H1 (cell line): Measurements from ENCODE around the gene TECRL.

ENCODE experiments used
- ATF2 ChIP-seq: IDR thresholded peaks from 2 replicates; pipeline ENCODE4 v1.6.1; 2012; ENCODE audit warnings: low read length, inconsistent platforms
- CTCF ChIP-seq, 3 experiments: IDR thresholded peaks; 1 replicate in 2 of 3; 2 replicates in 1 of 3; pipeline versions ENCODE4 v1.5.1 to v1.6.1; 2011; ENCODE audit warnings: low read length in 3 of 3, mild to moderate bottlenecking in 3 of 3, inconsistent platforms in 2 of 3, low read depth in 1 of 3, moderate library complexity in 1 of 3; ENCODE audit not compliant: insufficient read depth in 1 of 3; ENCODE audit errors: control extremely low read depth in 1 of 3
- MAX ChIP-seq: IDR thresholded peaks from 2 replicates; pipeline ENCODE4 v1.6.1; 2012; ENCODE audit warnings: inconsistent platforms
- TAF1 ChIP-seq: IDR thresholded peaks from 2 replicates; pipeline ENCODE4 v1.6.1; 2011; ENCODE audit warnings: mild to moderate bottlenecking, low read depth, low read length

- TF ChIP-seq MAX (no peak), ATF2 (no peak), CTCF (IDR thresholded peaks at IDR 0.05; ENCODE audit: control extremely low read depth in 1 of 3, insufficient read depth in 1 of 3, low read depth in 1 of 3, low read length in 3 of 3) (no peak), TAF1 (no peak)
Measured at GRCh38 chr4:64341711-64342110, 67.5 kb downstream of the TECRL start.
